GM21367 (cell line): Measurements from ENCODE around the gene PIEZO1.
"Not testable (repeated sequence)": the region's sequence is repeated elsewhere in the genome, so short reads cannot be mapped to it uniquely, and the experiment has no call there.

Experiments used
- ATAC-seq: cut with Tn5 transposase; IDR thresholded peaks from one replicate; pipeline ENCODE4 v1.9.1; 2021; ENCODE audit not compliant: unreplicated experiment

The PIEZO1 gene

DNA sequence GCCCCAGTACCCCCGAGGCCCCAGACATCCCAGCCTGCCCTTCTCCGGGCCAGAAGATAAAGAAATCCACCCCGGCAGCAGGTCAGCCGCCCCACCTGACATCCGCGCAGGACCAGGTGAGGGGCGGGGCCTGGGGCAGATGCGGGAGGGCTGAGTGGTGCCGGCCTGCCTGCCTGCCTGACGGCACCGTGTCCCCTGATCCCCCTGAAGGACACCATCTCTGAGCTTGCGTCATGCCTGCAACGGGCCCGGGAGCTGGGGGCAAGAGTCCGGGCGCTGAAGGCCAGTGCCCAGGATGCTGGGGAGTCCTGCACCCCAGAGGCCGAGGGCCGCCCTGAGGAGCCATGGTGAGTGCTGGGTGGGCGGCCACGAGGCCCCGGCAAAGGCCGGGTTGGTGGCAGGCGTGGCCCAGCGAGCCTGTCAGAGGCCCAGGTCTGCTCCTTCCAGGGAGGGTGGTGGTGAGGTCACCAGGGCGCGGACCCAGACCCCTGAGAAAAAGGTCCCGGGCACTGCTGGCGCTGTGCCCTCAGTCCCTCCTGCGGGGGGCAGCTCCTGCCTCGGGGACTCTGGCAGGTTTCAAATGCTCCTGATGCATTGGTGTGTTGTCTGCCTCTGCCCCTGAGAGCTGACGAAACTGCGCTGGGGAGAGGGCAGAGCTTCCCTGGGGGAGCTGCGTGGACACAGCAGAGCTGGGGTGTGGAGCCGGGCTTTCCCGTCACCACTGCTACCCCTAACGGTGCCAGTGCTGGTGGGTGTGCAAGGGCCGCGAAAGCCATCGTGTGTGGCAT is 19.7 kb upstream of the PIEZO1 start:
- no peak for ATAC-seq

DNA sequence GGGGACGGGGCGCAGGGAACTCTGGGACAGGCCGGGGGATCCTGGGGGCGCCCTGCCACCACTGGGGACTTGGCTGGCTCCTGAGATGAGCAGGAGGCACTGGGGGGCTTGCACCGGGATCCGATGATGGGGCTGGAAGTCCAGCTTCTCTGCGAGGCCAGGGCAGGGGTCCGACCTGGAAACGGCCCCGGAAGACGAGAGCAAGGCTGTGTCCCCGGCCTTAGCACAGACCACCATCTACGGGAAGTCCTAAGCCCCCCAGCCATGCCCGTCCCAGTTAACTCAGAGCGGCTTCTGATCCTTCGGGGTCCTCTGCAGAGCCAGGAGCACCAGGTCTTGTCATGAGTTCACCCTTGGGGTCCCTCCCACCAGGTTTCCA is 19.1 kb upstream of the PIEZO1 start:
- no peak for ATAC-seq

DNA sequence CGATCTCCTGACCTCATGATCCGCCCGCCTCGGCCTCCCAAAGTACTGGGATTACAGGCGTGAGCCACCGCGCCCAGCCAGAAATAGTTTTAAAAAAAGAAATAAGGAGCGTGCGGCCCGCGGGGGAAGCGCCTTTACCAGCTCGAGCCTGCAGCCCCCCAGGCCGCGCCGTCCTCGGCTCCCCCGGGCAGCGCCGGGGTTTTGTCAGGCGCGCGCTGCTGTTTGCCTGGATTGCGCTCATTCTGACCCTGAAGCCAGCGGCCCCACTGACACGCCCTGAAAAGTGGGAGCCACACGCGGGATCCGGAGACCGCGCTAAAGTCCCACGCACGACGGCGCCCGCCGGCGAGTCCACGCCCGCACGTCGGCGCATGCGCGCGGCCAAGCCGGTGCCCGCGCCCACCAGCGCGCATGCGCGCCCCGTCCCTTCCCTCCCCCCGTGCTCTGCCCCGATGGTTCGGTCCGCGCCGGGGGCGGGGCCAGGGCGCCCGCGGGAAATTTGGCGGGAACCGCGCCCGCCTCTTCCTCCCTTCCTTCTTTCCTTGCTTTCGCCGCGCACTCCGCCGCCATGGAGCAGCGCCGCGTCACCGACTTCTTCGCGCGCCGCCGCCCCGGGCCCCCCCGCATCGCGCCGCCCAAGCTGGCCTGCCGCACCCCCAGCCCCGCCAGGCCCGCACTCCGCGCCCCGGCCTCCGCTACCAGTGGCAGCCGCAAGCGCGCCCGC is 18.4 kb upstream of the PIEZO1 start, which contains the start of gene CDT1:
Gene CDT1 (plus strand): TSS at position 526 of the 724 bp plus-strand sequence. CDS start 43 bp downstream, at position 569.
- peak; percentile 33 for ATAC-seq

DNA sequence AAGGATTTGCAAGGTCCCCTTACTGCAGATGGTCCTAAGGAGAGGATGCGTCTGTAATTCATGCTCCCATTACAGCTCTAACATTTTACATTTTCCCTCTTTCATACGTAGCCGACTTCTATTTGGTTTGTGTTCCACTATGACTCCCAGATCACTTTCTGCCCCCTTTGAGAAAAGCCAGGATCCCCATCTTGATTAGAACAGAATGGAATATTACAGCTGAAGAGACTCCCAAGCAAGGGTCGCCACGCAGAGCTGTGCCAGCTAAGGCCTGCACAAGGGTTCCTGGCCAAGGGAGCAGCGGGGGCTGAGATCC is 15.2 kb upstream of the PIEZO1 start:
- ATAC-seq, result no peak

DNA sequence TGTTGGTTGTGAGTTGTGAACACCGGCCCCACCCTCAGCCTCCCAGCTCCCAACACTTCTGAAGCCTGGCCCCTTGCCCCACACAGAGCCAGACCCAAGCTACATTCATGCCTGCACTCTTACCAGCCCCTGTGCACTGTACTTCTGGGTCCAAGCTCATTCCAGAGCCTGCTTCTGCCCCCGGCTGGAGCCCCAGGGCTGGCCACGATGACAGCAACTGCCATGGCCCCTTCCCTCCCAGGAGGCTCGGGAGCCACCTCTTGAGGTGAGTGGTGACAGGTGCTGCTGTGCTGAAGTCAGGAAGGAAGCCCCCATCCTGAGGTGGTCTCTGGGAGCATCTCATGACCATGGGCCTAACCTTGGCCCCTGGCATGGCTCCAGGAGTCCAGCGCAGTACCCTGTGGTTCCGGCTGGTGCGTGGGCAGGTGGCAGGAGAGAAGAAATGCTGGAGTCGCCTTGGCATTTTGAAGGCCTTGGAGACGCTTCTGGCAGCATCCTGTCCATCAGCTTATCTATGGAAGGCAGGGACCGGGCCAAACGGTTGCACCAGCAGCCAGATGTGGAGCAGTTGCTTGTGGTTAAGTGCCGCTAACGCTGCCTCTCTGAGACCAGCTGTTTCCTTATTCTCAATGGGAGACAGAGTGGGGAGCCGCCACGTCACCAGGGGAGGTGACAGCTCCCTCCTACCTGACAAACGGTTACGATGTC is 14.7 kb upstream of the PIEZO1 start:
- ATAC-seq, result no peak

DNA sequence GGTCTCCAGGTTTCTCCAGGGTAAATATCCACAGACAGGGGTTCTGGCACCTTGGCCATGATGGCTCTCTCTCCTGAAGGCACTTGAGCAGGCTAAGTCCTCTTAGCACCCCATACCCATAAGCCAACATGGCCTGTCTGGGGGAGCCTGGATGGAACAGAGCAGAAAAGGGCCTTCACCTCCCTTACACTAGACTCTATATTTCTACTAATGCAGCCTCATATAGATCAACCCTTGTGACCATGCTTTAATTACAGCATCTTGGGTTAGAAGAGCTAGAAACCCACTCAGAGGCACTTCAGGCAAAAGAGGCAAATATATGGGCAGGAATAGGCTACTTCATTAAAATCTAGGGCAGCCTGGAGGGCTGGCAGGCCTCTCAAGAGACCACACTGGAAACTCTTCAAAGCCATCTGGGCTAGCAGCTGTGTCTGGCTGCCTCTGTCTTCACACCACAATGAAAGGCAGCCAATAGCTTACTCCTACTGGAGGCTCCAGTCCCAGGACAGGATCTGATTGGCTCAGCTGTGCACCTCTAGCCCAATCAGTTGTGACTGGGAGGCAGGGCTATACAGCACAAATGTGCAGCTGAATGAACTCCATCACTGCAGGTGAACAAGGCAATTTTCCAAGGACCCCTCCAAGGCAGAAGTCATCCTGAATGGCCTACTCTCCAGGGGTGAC is 13.9 kb upstream of the PIEZO1 start:
- ATAC-seq, result no peak

DNA sequence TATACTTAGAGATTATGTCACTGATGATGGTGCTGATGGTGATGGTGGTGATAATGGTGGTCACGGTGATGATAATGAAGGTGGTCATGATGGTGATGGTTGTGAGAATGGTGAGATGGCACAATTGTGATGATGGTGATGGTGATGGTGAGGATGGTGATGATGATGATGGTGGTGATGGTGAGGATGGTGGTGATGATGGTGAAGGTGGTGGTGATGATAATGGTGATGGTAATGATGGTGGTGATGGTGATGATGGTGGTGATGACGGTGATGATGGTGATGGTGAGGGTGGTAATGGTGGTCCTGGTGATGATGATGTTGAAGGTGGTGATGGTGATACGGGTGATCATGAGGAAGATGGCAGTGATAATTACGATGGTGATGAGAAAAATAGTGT is 13.1 kb upstream of the PIEZO1 start:
- no peak for ATAC-seq

DNA sequence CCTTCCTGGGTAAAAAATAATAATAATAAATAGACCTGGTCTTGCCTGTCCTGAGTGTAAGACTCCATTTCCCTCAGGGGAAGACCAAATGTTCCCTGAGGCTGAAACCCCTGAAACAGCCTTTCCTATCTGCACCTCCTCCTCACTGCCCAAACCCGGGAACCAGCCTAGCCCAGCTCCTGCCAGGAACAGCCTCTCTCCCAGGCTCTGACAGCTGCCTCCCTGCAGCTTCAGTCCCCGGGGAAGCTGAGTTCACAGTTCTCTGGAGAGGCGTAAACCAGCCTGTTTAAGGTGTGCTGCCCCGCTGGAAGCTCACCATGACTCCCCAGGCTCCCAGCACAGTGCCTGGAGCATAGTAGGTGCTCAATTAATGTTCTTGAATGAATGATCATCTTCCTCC is 11.3 kb upstream of the PIEZO1 start:
- ATAC-seq, result no peak

DNA sequence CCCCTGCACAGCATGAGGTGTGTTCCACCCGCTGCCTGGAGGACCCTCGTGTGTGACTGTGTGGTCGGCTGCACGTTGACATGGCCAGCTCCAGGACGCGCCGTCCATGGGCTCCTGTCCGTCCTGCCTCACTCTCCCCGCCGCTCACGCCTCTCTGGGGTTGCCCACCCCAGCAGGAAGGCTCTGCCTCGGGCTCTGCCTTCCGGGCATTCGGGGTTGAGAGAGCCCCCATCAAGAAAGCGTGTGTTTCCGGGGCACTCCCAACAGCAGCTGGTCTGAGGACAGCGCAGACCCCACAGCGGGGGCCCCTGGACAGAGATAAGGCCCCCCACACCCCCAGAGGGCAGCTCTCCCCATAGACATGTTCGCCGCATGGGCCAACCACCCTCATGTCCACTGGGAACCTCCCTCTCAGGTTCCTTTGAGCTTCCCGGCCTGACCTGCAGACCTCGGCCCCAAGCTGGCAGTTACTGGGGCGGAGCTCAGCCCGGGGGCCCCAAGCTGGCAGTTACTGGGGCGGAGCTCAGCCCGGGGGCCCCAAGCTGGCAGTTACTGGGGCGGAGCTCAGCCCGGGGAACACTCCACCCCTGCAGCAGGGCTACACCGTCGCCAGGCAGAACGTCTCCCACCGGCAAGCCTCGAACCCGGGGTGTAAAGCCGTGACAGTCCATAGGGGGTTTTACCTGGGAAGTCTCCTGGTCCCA is 8.4 kb upstream of the PIEZO1 start:
- no peak for ATAC-seq

DNA sequence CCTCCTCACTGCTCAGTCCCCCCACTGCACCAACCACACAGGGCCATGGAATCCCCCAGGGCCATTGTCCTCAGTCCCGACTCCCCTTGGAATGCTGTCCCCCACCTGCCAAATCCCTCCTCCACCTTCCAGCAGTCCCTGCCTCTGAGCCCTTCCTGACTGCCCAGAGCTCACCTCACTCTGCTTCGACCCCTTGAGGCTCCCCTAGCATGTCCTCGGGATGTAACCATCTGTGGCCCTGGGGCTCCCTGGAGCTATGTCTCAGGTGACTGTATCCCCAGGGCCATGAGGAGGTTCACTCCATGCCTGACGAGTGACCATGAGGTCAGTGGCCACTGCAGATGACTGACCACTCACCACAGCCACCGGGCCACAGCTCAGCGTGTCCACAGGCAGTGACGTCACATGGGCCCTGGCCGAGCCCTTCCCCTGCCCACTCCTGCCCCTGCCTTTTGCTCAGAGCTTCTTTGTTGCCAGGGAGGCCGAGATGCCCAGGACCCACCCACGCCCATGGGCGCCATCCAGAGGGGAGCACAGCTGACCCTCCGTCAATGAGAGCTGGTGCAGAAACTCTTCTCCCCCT is 7.7 kb upstream of the PIEZO1 start:
- no peak for ATAC-seq

DNA sequence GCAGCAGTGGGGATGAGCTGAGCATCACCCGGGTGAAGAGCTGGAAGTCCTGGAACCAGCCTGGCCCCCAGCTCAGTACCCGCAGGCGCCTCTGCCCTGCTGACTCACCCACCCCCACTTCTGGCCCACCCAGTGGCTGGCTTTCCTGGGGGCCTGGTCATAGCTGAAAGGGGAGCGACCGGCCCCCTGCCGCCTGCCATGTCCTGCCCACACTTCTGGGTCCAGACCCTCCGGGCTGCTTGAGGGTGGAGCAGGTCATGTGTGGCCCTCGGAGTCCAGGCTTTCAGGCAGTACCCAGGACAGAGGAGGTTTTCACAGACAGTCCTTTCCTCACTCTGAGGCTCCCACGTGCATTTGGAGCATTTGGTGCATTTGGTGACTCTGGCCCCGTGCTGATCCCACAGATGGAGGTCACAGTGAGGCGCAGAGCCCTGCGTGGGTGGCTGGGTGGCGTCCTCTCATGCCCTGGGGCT is 7.1 kb upstream of the PIEZO1 start:
- no peak for ATAC-seq

DNA sequence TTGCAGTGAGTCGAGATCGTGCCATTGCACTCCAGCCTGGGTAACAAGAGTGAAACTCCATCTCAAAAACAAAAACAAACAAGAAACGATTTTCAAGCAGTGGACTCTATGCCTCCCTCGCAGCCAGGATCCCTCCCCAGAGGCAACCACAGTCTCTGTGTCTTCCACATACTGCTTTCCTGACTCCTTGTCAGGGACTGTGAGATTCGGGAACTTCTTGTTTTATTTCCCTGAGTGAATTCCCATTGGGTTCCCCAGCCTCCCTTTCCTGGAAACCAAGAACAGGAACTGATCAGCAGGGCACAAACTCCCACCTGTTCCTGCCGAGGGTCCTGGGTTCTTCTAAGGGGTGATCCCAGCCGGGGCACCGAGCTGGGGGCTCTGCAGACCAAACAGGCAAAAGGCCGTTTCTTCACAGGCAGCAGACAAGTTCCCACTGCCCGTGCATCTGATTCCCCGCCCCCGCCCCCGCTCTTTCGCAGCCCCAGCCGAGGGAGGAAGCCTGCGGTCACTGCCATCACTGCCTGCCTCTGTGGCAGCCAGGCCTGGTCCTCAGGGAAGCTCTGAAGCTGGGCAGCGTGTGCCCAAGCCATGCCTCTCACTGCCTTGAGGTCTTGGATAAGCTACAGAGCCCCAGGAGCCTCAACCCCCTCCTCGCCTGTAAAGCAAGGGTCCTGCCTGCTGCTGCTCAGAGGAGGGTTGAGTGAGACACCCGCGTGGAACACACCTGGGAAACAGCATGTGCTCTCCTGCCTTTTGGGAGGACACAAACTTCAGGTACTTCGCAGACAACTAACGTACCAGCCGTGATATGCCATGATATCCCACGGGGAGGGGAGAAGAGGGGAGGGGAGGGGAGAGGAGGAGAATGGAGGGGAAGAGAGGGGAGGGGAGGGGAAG is 5.5 kb upstream of the PIEZO1 start:
- no peak for ATAC-seq

DNA sequence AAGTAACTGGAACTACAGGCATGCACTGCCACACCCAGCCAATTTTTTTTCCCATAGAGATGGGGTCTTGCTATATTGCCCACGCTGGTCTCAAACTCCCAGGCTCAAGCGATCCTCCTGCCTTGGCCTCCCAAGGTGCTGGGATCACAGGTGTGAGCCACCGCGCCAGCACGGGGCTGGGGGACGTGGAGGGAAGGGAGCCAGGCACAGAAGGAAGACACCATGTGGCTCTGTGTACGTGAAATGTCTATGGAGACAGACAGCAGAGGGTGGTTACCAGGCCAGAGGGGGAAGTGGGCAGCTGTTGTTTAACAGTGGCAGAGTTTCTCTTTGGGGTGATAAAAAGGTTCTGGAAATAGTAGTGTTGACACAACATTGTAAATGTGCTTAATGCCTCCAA is 4.6 kb upstream of the PIEZO1 start:
- no peak for ATAC-seq

DNA sequence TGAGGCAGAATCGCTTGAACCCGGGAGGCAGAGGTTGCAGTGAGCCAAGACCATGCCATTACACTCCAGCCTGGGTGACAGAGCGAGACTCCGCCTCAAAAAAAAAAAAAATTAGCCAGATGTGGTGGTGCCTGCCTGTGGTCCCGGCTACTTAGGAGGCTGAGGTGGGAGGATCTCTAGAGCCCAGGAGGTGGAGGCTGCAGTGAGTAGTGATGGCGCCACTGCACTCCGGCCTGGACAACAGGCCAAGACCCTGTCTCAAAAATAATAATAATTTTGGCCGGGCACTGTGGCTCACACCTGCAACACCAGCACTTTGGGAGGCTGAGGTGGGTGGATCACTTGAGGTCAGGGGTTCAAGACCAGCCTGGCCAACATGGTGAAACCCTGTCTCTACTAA is 3.7 kb upstream of the PIEZO1 start:
- not testable (repeated sequence) for ATAC-seq

DNA sequence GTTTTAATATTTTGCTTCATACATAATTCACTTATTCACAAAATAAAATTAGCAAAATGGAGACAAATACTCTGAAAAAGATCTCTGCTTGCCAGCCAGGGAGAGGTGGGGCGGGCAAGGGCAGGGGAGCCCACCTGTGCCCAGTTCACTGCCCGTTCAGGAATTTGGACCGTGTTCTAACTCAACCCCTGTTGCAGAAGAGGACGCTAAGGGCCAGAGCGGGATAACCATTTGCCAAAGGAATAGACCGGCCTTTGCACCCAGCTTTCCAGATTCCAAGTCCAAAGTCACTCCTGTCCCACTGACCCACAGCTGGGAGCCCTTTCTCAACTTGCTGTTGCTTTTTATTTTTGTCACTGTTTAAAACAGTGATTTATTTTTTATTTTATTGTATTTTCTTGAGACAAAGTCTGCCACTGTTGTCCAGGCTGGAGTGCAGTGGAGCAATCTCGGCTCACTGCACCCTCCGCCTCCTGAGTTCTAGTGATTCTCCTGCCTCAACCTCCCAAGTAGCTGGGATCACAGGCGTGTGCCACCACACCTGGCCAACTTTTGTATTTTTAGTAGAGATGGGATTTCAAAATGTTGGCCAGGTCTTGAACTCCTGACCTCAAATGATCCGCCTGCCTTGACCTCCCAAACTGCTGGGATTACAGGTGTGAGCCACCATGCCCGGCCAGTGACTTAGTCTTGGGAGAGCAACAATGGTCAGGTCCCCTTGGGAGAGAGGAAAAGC is 2.7 kb upstream of the PIEZO1 start:
- no peak for ATAC-seq

DNA sequence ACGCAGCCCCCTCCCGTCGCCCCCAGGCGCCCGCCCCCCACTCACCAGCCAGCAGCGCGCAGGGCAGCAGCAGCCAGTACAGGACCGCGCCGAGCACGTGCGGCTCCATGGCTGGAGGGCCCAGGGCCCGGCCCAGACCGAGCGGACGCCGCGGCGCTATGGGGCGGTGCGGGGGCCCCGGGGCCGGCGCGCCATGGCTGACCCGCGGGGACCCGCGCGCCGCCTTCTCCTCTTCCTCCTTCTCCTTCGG is 239 bp downstream of the PIEZO1 start:
- no peak for ATAC-seq

DNA sequence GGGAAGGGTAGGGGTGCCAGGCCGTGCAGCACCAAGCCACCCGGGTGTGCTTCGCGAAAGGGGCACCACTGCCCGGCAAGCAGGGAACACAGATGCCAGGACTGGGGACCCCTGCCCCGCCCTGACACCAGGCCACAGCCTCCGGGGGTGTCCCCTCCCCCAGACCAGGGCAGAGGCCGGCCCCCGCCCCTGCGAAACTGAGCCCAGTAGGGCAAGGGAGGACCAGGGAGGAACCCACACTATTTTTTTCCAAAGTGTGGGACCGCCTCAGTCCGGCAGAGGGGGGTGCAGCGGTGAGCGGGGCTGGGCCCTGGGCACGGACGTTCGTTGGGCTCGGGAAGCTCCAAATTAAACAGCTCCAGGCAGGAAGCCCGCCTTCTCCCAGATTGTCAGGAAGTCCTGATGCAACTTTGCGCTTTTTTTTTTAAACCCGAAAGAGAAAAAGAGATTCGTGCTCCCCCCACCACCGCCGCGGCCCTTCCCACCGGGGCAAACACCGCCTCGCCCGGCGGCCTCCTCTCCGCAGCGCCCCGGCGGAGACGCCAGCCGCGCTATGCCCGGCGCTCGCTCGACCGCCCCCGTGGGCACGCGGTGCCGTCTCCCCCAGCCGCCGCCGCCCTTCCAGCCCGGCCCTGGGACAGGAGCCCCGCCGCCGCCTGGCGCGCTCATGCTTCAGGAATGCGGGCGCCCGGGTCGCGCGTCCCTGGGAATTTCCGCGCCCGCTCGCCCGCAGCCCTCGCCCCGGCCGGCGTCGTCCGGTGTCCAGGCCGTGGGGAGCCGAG is 755 bp downstream of the PIEZO1 start:
- ATAC-seq, result no peak

DNA sequence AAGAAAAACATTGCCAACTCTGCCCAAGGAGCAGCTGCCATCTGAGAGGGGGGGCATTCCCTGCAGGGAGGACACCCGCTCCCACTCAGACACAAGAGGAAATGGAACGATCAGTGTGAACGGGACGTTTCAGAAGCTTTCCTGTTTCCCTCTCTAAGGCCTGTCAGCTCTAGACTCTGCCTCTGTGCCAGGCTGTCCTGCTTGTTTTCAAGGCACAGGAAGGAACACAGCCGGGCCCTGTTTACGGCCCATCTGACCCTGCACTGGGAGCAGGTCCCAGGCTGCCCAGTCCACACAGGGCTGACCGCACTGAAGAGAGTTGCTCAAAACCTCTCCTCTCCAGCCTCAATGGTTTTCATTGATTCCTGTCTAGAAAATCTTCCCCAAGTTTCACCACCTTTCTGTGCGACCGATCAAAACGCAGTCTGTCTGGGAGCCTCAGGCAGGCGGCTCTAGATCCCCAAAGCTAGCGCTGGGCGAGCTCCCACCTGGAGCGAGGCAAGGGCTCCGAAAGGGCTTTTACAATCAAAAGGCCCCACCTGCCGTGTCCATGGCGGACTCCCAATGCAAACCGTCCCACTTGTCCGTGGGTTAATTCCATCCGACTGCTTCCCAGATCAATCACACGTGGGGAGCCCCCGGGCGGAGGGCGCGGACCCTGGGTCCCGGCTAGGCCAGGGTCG is 1.5 kb downstream of the PIEZO1 start:
- ATAC-seq, result no peak
